Parathyroid adenoma (tissue), 2 donors: ENCODE data around the gene TRUB2.

Experiments
- H2AFZ ChIP-seq: fragments of 300-600 bp; sonication (generic); one replicate; pipeline ENCODE4 v1.7.0; 2017; ENCODE audit warnings: antibody characterized with exemption, mild to moderate bottlenecking
- H3K27ac ChIP-seq: fragments of 300-600 bp; sonication (generic); one replicate; pipeline ENCODE4 v1.7.0; 2017
- H3K27me3 ChIP-seq: fragments of 300-600 bp; sonication (generic); one replicate; pipeline ENCODE4 v1.7.0; 2017; ENCODE audit warnings: low read length; ENCODE audit not compliant: control insufficient read depth, insufficient read depth
- H3K36me3 ChIP-seq: fragments of 300-600 bp; sonication (generic); one replicate; pipeline ENCODE4 v1.7.0; 2017; ENCODE audit warnings: low read length; ENCODE audit not compliant: control insufficient read depth, insufficient read depth
- H3K4me1 ChIP-seq: fragments of 300-600 bp; sonication (generic); one replicate; pipeline ENCODE4 v1.7.0; 2017; ENCODE audit warnings: control low read depth
- H3K4me2 ChIP-seq: fragments of 300-600 bp; sonication (generic); one replicate; pipeline ENCODE4 v1.7.0; 2017; ENCODE audit warnings: low read length
- H3K4me3 ChIP-seq: fragments of 300-600 bp; sonication (generic); one replicate; pipeline ENCODE4 v1.7.0; 2017; ENCODE audit warnings: low read depth, low read length
- H3K79me2 ChIP-seq: fragments of 300-600 bp; sonication (generic); one replicate; pipeline ENCODE4 v1.7.0; 2017; ENCODE audit warnings: control low read depth
- H3K9ac ChIP-seq: fragments of 300-600 bp; sonication (generic); one replicate; pipeline ENCODE4 v1.7.0; 2017; ENCODE audit warnings: mild to moderate bottlenecking
- H3K9me3 ChIP-seq: fragments of 300-600 bp; sonication (generic); one replicate; pipeline ENCODE4 v1.7.0; 2017; ENCODE audit warnings: low read length; ENCODE audit not compliant: control insufficient read depth
- CTCF ChIP-seq: fragments of 300-600 bp; sonication (generic); IDR thresholded peaks from one replicate; pipeline ENCODE4 v1.7.0; 2017; ENCODE audit warnings: antibody characterized with exemption, mild to moderate bottlenecking
- donor health status: primary hyperparathyroidism.

The TRUB2 gene

GRCh38 chr9:128324401-128324800 lies 2.2 kb upstream of the TRUB2 start:
- TF ChIP-seq CTCF, result no peak
- Histone ChIP-seq H3K36me3 (no peaks in the 10 kb centered on the region), H3K9ac (no peak overlapping the region), H3K4me1 (peaks cover 2% of the 10 kb centered on the region), H3K27ac (no peak overlapping the region), H3K4me3 (no peak overlapping the region), H2AFZ (no peak overlapping the region), H3K27me3 (no peaks in the 10 kb centered on the region), H3K9me3 (no peaks in the 10 kb centered on the region), H3K79me2 (peaks cover 8% of the 10 kb centered on the region), H3K4me2 (no peak overlapping the region)

GRCh38 chr9:128323791-128324190 lies 1.5 kb upstream of the TRUB2 start:
- H3K4me3 ChIP-seq, result peak overlapping the region; percentile 98
- H3K9ac ChIP-seq, result no peak overlapping the region

GRCh38 chr9:128323212-128323730 lies 1.0 kb upstream of the TRUB2 start:
- Histone ChIP-seq H2AFZ (peak overlapping the region; percentile 57), H3K27me3 (no peaks in the 10 kb centered on the region), H3K27ac (no peak overlapping the region), H3K79me2 (peaks cover 8% of the 10 kb centered on the region), H3K36me3 (no peaks in the 10 kb centered on the region), H3K4me2 (peak overlapping the region; percentile 75), H3K4me1 (peaks cover 2% of the 10 kb centered on the region), H3K9ac (no peak overlapping the region), H3K4me3 (peak overlapping the region; percentile 98), H3K9me3 (no peaks in the 10 kb centered on the region)
- no peak for TF ChIP-seq CTCF

More at GRCh38 chr9:128323791-128324190, 1.5 kb upstream of the TRUB2 start:
- TF ChIP-seq CTCF, result no peak
- Histone ChIP-seq H3K27me3 (no peaks in the 10 kb centered on the region), H3K4me1 (peaks cover 2% of the 10 kb centered on the region), H3K79me2 (peaks cover 8% of the 10 kb centered on the region), H3K36me3 (no peaks in the 10 kb centered on the region), H3K9me3 (no peaks in the 10 kb centered on the region), H3K27ac (no peak overlapping the region), H3K4me2 (peak overlapping the region; percentile 75), H2AFZ (no peak overlapping the region)

GRCh38 chr9:128321879-128322403 lies 306 bp downstream of the TRUB2 start:
- H3K36me3 ChIP-seq, result no peaks in the 10 kb centered on the region

More at GRCh38 chr9:128321879-128322403, 306 bp downstream of the TRUB2 start:
- Histone ChIP-seq H3K9me3 (no peaks in the 10 kb centered on the region), H3K4me1 (peaks cover 2% of the 10 kb centered on the region), H3K79me2 (peaks cover 8% of the 10 kb centered on the region), H3K9ac (no peak overlapping the region), H3K4me3 (peak overlapping the region; percentile 98), H3K27ac (peak overlapping the region; percentile 90), H2AFZ (peak overlapping the region; percentile 57), H3K27me3 (no peaks in the 10 kb centered on the region), H3K4me2 (peak overlapping the region; percentile 75)
- no peak for TF ChIP-seq CTCF
